ENCODE data around the gene ALDOB. TPM values are rescaled to one million over a fixed set of nuclear protein-coding genes. Genes with fewer than 3 reads are reported as not detected.

ALDOB gene
- total and polyA plus RNA-seq, 2 of the 8 experiments (the other 6 are each of a cell fraction or from before 2014, with no cell fraction given): not detected

GRCh38 chr9:101417389-101417788 lies 18.2 kb downstream of the ALDOB start (continued):
- no peak for TF ChIP-seq KDM5A (IDR thresholded peaks at IDR 0.05; ENCODE audit: low read length)

- Histone ChIP-seq H2BK15ac (ENCODE audit: low read length) (no peak overlapping the region), H4K20me1 (replicated peaks in 1 of 2; ENCODE audit: control insufficient read depth in 1 of 2, insufficient read depth in 2 of 2, low read length in 2 of 2) (no peaks in the 10 kb centered on the region), H4K8ac (ENCODE audit: extremely low read depth, insufficient read depth, low read length) (no peak overlapping the region), H3K27me3 (replicated peaks in 1 of 4; ENCODE audit: control insufficient read depth in 3 of 4, extremely low read depth in 1 of 4, insufficient read depth in 3 of 4, low read length in 3 of 4) (no peaks in the 10 kb centered on the region), H3K79me2 (ENCODE audit: control insufficient read depth in 1 of 2, insufficient read depth in 2 of 2, low read length in 2 of 2) (no peaks in the 10 kb centered on the region), H2BK5ac (ENCODE audit: low read depth, low read length) (no peak overlapping the region), H3K18ac (ENCODE audit: extremely low read depth, low read length) (no peak overlapping the region), H3K23me2 (ENCODE audit: low read depth, low read length) (no peaks in the 10 kb centered on the region; the same call in 1 of the 2 replicates), H3K4me3 (ENCODE audit: extremely low read depth in 1 of 4, insufficient read depth in 2 of 4, low read depth in 3 of 4, low read length in 4 of 4) (no peak overlapping the region), H4K5ac (ENCODE audit: insufficient read length, low read depth, low read length) (no peak overlapping the region), H2BK20ac (ENCODE audit: low read length) (no peak overlapping the region), H3K9me3 (ENCODE audit: insufficient read depth in 2 of 2, low read depth in 1 of 2, low read length in 1 of 2) (peaks cover 9% of the 10 kb centered on the region in 2 experiments; a peak in 3 of 4 replicates), H3K4ac (replicated peaks; ENCODE audit: insufficient read length, low read depth, low read length) (no peak overlapping the region), H2BK120ac (replicated peaks; ENCODE audit: low read depth, low read length) (no peak overlapping the region), H3K36me3 (ENCODE audit: control insufficient read depth in 2 of 4, insufficient read depth in 4 of 4, low read length in 3 of 4) (peaks cover 0 to 4% (median 0%) of the 10 kb centered on the region in 4 experiments; a peak in 1 of 8 replicates), H3K56ac (replicated peaks; ENCODE audit: insufficient read length, low read depth, low read length) (no peak overlapping the region), H2AK5ac (ENCODE audit: low read depth, low read length) (no peak overlapping the region), H4K91ac (replicated peaks; ENCODE audit: insufficient read length, low read length) (no peak overlapping the region), H3K14ac (ENCODE audit: insufficient read length) (no peak overlapping the region), H2BK12ac (ENCODE audit: low read depth, low read length) (no peak overlapping the region), H3K79me1 (ENCODE audit: low read depth, low read length) (no peaks in the 10 kb centered on the region), H3K27ac (ENCODE audit: low read depth, low read length) (no peak overlapping the region), H3K23ac (ENCODE audit: insufficient read length) (no peak overlapping the region), H2AFZ (ENCODE audit: low read length) (no peak overlapping the region), H3K4me1 (replicated peaks in 1 of 4; ENCODE audit: control insufficient read depth in 3 of 4, insufficient read depth in 4 of 4, low read length in 3 of 4) (no peaks in the 10 kb centered on the region), H3K9ac (replicated peaks in 1 of 4; ENCODE audit: extremely low read depth in 1 of 4, low read depth in 3 of 4, low read length in 3 of 4) (no peak overlapping the region), H3K4me2 (ENCODE audit: insufficient read depth in 1 of 2, low read depth in 2 of 2, low read length in 2 of 2) (no peak overlapping the region)
- no peak for DNase-seq (ENCODE audit: low read depth in 1 of 2, low spot score in 2 of 2)
- CTCF ChIA-PET (ENCODE audit: partially characterized antibody): no interaction called here
- no peak for FAIRE-seq
- POLR2A ChIA-PET (ENCODE audit: partially characterized antibody): no interaction called here
- no peak for TF ChIP-seq TAF7 (optimal IDR thresholded peaks at IDR 0.05; ENCODE audit: borderline replicate concordance, low read depth, low read length)
- TF ChIP-seq RXRA (IDR thresholded peaks at IDR 0.05; ENCODE audit: insufficient read depth, low read depth, low read length): no peak
- TF ChIP-seq KDM4A (IDR thresholded peaks at IDR 0.05; ENCODE audit: low read depth, low read length, severe bottlenecking): no peak
- no peak for TF ChIP-seq CHD2 (IDR thresholded peaks at IDR 0.05; ENCODE audit: low read length)
- TF ChIP-seq SP2 (IDR thresholded peaks at IDR 0.05; ENCODE audit: low read length): no peak
- TF ChIP-seq CREB1 (IDR thresholded peaks at IDR 0.05): no peak
- no peak for TF ChIP-seq SIX5 (IDR thresholded peaks at IDR 0.05; ENCODE audit: low read depth, low read length)
- TF ChIP-seq ASH2L (IDR thresholded peaks at IDR 0.05; ENCODE audit: low read length): no peak
- TF ChIP-seq HDAC2 (IDR thresholded peaks at IDR 0.05; ENCODE audit: borderline replicate concordance in 1 of 2, low read depth in 2 of 2, low read length in 2 of 2): no peak
- TF ChIP-seq EZH2 (IDR thresholded peaks at IDR 0.05; ENCODE audit: low read depth, low read length, severe bottlenecking): no peak
- no peak for TF ChIP-seq SIRT6 (IDR thresholded peaks at IDR 0.05; ENCODE audit: low read length)
- no peak for TF ChIP-seq RAD21 (IDR thresholded peaks at IDR 0.05 in 1 of 2, conservative IDR thresholded peaks at IDR 0.05 in 1 of 2; ENCODE audit: low read depth in 2 of 2, low read length in 2 of 2)
- no peak for TF ChIP-seq TAF1 (IDR thresholded peaks at IDR 0.05; ENCODE audit: low read depth, low read length)
- no peak for TF ChIP-seq YY1 (IDR thresholded peaks at IDR 0.05; ENCODE audit: low read depth, low read length)
Observed at GRCh38 chr9:101415578-101415977, 20.0 kb downstream of the ALDOB start.
